Activated CD4-positive, alpha-beta memory T cell treated with anti-CD3 and anti-CD28 coated beads, Interleukin-2, amount 10 ng/mL, durations not matched to agents 7 days and 5 days (primary cell): ENCODE measurements around the gene RAB17. TPM values are rescaled to one million over a fixed set of nuclear protein-coding genes. Genes with fewer than 3 reads are reported as not detected.

ENCODE experiments used
- CTCF ChIA-PET: fragments of 350-600 bp; sonication (Branson Sonifier 250); formaldehyde crosslinking; loops from one replicate; lab custom pipeline; 2021; ENCODE audit warnings: antibody characterized with exemption, inconsistent platforms; lab: Charles Lee
- POLR2A ChIA-PET: fragments of 350-600 bp; sonication (Branson Sonifier 250); formaldehyde crosslinking; loops from one replicate; lab custom pipeline; 2021; ENCODE audit warnings: antibody characterized with exemption; lab: Charles Lee
- DNase-seq: peaks from one replicate; pipeline ENCODE4 v3.0.0-alpha.2; 2020
- H3K27ac Mint-ChIP-seq: one replicate; pipeline ENCODE4 v1.8.0; 2021; ENCODE audit warnings: mild to moderate bottlenecking, mixed read lengths
- H3K27me3 Mint-ChIP-seq: one replicate; pipeline ENCODE4 v1.8.0; 2021; ENCODE audit warnings: mixed read lengths
- H3K36me3 Mint-ChIP-seq: one replicate; pipeline ENCODE4 v1.8.0; 2021; ENCODE audit warnings: low read depth, mixed read lengths
- H3K4me1 Mint-ChIP-seq: one replicate; pipeline ENCODE4 v1.8.0; 2021; ENCODE audit warnings: mixed read lengths
- H3K4me3 Mint-ChIP-seq: one replicate; pipeline ENCODE4 v1.8.0; 2021; ENCODE audit warnings: mild to moderate bottlenecking, mixed read lengths
- H3K9me3 Mint-ChIP-seq: one replicate; pipeline ENCODE4 v1.8.0; 2021; ENCODE audit warnings: mixed read lengths
- total RNA-seq, 2 experiments: library from RNA; stranded (reverse); gene quantifications; one replicate each; pipeline ENCODE4 v1.2.3, GENCODE V29; 2021

The RAB17 gene
- total RNA-seq, 2 experiments from 2014 or later, result not detected

GRCh38 chr2:237575869-237576862, 14.4 kb downstream of the RAB17 start:
- POLR2A ChIA-PET, result no interaction called here
- Mint-ChIP-seq H3K27ac (no peak overlapping the region), H3K27me3 (peaks cover 1% of the 10 kb centered on the region), H3K36me3 (no peaks in the 10 kb centered on the region), H3K4me3 (no peak overlapping the region), H3K4me1 (no peaks in the 10 kb centered on the region), H3K9me3 (no peaks in the 10 kb centered on the region)
- CTCF ChIA-PET, result interaction anchor here (1.3 to 6.3 kb wide), 2 partner anchors 64 to 65 kb away, joined by 4 to 186 read pairs; no protein-coding TSS in a partner anchor
- DNase-seq, result no peak

GRCh38 chr2:237574894-237575868, 15.4 kb downstream of the RAB17 start:
- DNase-seq, result no peak
- no peaks in the 10 kb centered on the region for H3K36me3 Mint-ChIP-seq
- peaks cover 3% of the 10 kb centered on the region for H3K27me3 Mint-ChIP-seq
- H3K9me3 Mint-ChIP-seq, result no peaks in the 10 kb centered on the region
- CTCF ChIA-PET, result interaction anchor here (6.3 kb wide), 1 partner anchor 64 kb away, joined by 186 read pairs; no protein-coding TSS in a partner anchor
- no peak overlapping the region for H3K27ac Mint-ChIP-seq
- no peak overlapping the region for H3K4me3 Mint-ChIP-seq
- no peaks in the 10 kb centered on the region for H3K4me1 Mint-ChIP-seq
- POLR2A ChIA-PET, result no interaction called here

- Mint-ChIP-seq H3K9me3 (no peaks in the 10 kb centered on the region), H3K27ac (no peak overlapping the region), H3K27me3 (peaks cover 3% of the 10 kb centered on the region), H3K4me1 (no peaks in the 10 kb centered on the region), H3K4me3 (no peak overlapping the region), H3K36me3 (no peaks in the 10 kb centered on the region)
- no peak for DNase-seq
- CTCF ChIA-PET, result interaction anchor here (6.3 kb wide), 1 partner anchor 63 kb away, joined by 186 read pairs; no protein-coding TSS in a partner anchor
- POLR2A ChIA-PET, result no interaction called here
Observed at GRCh38 chr2:237574467-237574866, 16.1 kb downstream of the RAB17 start.

- no peak for DNase-seq
- CTCF ChIA-PET, result interaction anchor here (0.7 to 6.3 kb wide), 6 partner anchors 8 to 262 kb away, joined by 3 to 186 read pairs (median 9); no protein-coding TSS in a partner anchor
Observed at GRCh38 chr2:237573721-237574415, 16.7 kb downstream of the RAB17 start.

GRCh38 chr2:237572742-237573101, 17.8 kb downstream of the RAB17 start:
- Mint-ChIP-seq H3K9me3 (no peaks in the 10 kb centered on the region), H3K27ac (no peak overlapping the region), H3K36me3 (no peaks in the 10 kb centered on the region), H3K27me3 (peaks cover 6% of the 10 kb centered on the region), H3K4me1 (no peaks in the 10 kb centered on the region), H3K4me3 (no peak overlapping the region)
- POLR2A ChIA-PET, result interaction anchor here (1.6 kb wide), 1 partner anchor 60 kb away, joined by 9 read pairs; no protein-coding TSS in a partner anchor
- CTCF ChIA-PET, result interaction anchor here (0.8 to 6.3 kb wide), 17 partner anchors 9 to 174 kb away, joined by 3 to 186 read pairs (median 6); no protein-coding TSS in a partner anchor
- no peak for DNase-seq

More at GRCh38 chr2:237573721-237574415, 16.7 kb downstream of the RAB17 start:
- H3K4me3 Mint-ChIP-seq, result no peak overlapping the region
- H3K36me3 Mint-ChIP-seq, result no peaks in the 10 kb centered on the region
- H3K27ac Mint-ChIP-seq, result no peak overlapping the region
- H3K9me3 Mint-ChIP-seq, result no peaks in the 10 kb centered on the region
- peaks cover 5% of the 10 kb centered on the region for H3K27me3 Mint-ChIP-seq
- POLR2A ChIA-PET, result no interaction called here
- no peaks in the 10 kb centered on the region for H3K4me1 Mint-ChIP-seq

- Mint-ChIP-seq H3K36me3 (no peaks in the 10 kb centered on the region), H3K9me3 (no peaks in the 10 kb centered on the region), H3K27me3 (peaks cover 6% of the 10 kb centered on the region), H3K4me1 (no peaks in the 10 kb centered on the region), H3K4me3 (no peak overlapping the region), H3K27ac (no peak overlapping the region)
- ChIA-PET CTCF (interaction anchor here (0.6 to 6.3 kb wide), 32 partner anchors 10 to 450 kb away, joined by 3 to 186 read pairs (median 5); no protein-coding TSS in a partner anchor), POLR2A (interaction anchor here (1.1 to 1.6 kb wide), 2 partner anchors 57 to 59 kb away, joined by 3 to 9 read pairs; no protein-coding TSS in a partner anchor)
- DNase-seq, result peak; percentile 84
Observed at GRCh38 chr2:237572021-237572741, 18.4 kb downstream of the RAB17 start.

- no peaks in the 10 kb centered on the region for H3K4me1 Mint-ChIP-seq
- peaks cover 6% of the 10 kb centered on the region for H3K27me3 Mint-ChIP-seq
- DNase-seq, result no peak
- CTCF ChIA-PET, result interaction anchor here (0.6 to 6.3 kb wide), 32 partner anchors 9 to 449 kb away, joined by 3 to 186 read pairs (median 5); no protein-coding TSS in a partner anchor
- POLR2A ChIA-PET, result interaction anchor here (1.1 to 1.6 kb wide), 2 partner anchors 56 to 59 kb away, joined by 3 to 9 read pairs; no protein-coding TSS in a partner anchor
- H3K4me3 Mint-ChIP-seq, result no peak overlapping the region
- no peaks in the 10 kb centered on the region for H3K36me3 Mint-ChIP-seq
- H3K27ac Mint-ChIP-seq, result no peak overlapping the region
- no peaks in the 10 kb centered on the region for H3K9me3 Mint-ChIP-seq
Observed at GRCh38 chr2:237571551-237571950, 19.0 kb downstream of the RAB17 start.

GRCh38 chr2:237570776-237571335, 19.7 kb downstream of the RAB17 start:
- H3K27me3 Mint-ChIP-seq, result peaks cover 6% of the 10 kb centered on the region
- H3K4me3 Mint-ChIP-seq, result no peak overlapping the region
- CTCF ChIA-PET, result interaction anchor here (1.0 to 6.3 kb wide), 10 partner anchors 9 to 174 kb away, joined by 3 to 186 read pairs (median 6); no protein-coding TSS in a partner anchor

GRCh38 chr2:237569896-237570295, 20.6 kb downstream of the RAB17 start:
- Mint-ChIP-seq H3K36me3 (no peaks in the 10 kb centered on the region), H3K4me1 (no peaks in the 10 kb centered on the region), H3K27me3 (peaks cover 6% of the 10 kb centered on the region), H3K9me3 (no peaks in the 10 kb centered on the region), H3K4me3 (no peak overlapping the region), H3K27ac (no peak overlapping the region)
- ChIA-PET CTCF (interaction anchor here (1.4 to 6.3 kb wide), 2 partner anchors 59 to 100 kb away, joined by 3 to 186 read pairs; no protein-coding TSS in a partner anchor), POLR2A (no interaction called here)
- DNase-seq, result no peak

More at GRCh38 chr2:237570776-237571335, 19.7 kb downstream of the RAB17 start:
- POLR2A ChIA-PET, result no interaction called here
- no peaks in the 10 kb centered on the region for H3K36me3 Mint-ChIP-seq
- H3K27ac Mint-ChIP-seq, result no peak overlapping the region
- no peaks in the 10 kb centered on the region for H3K9me3 Mint-ChIP-seq
- no peak for DNase-seq
- H3K4me1 Mint-ChIP-seq, result no peaks in the 10 kb centered on the region

GRCh38 chr2:237569041-237569440, 21.5 kb downstream of the RAB17 start:
- no peaks in the 10 kb centered on the region for H3K4me1 Mint-ChIP-seq
- no peaks in the 10 kb centered on the region for H3K36me3 Mint-ChIP-seq
- no peak overlapping the region for H3K27ac Mint-ChIP-seq
- POLR2A ChIA-PET, result no interaction called here
- no peaks in the 10 kb centered on the region for H3K9me3 Mint-ChIP-seq
- DNase-seq, result no peak
- no peak overlapping the region for H3K4me3 Mint-ChIP-seq
- H3K27me3 Mint-ChIP-seq, result peaks cover 6% of the 10 kb centered on the region
- CTCF ChIA-PET, result no interaction called here

- DNase-seq, result no peak
Observed at GRCh38 chr2:237568121-237568660, 22.3 kb downstream of the RAB17 start.

More at GRCh38 chr2:237568121-237568660, 22.3 kb downstream of the RAB17 start:
- Mint-ChIP-seq H3K9me3 (no peaks in the 10 kb centered on the region), H3K4me1 (no peaks in the 10 kb centered on the region), H3K36me3 (no peaks in the 10 kb centered on the region), H3K4me3 (no peak overlapping the region), H3K27ac (no peak overlapping the region), H3K27me3 (peaks cover 6% of the 10 kb centered on the region)
- ChIA-PET CTCF (no interaction called here), POLR2A (no interaction called here)
